ENCODE measurements around the gene HMOX2. TPM values are rescaled to one million over a fixed set of nuclear protein-coding genes. Genes with fewer than 3 reads are reported as not detected.

The HMOX2 gene
- total RNA-seq, 1 experiment from 2014 or later = 55.1 TPM

GRCh38 chr16:4538350-4539235, 62.4 kb downstream of the HMOX2 start, which contains the start of gene CDIP1 (continued):
- no peak for TF ChIP-seq ELF1 (IDR thresholded peaks at IDR 0.05; ENCODE audit: borderline replicate concordance, low read depth)
- peak; percentile 32 for TF ChIP-seq SP1 (IDR thresholded peaks at IDR 0.05; ENCODE audit: low read depth)
- no peak for TF ChIP-seq ATF3 (IDR thresholded peaks at IDR 0.05)

- TF ChIP-seq EZH2phosphoT487 (IDR thresholded peaks at IDR 0.05; ENCODE audit: borderline replicate concordance) (no peak), CBX3 (IDR thresholded peaks at IDR 0.05; ENCODE audit: low read depth) (no peak), POLR2AphosphoS5 (IDR thresholded peaks at IDR 0.05; ENCODE audit: low read depth, low read length) (no peak), CEBPB (IDR thresholded peaks at IDR 0.05; ENCODE audit: low read depth) (no peak), SP1 (IDR thresholded peaks at IDR 0.05; ENCODE audit: low read depth) (no peak), REST (IDR thresholded peaks at IDR 0.05; ENCODE audit: low read depth) (no peak), SRF (IDR thresholded peaks at IDR 0.05; ENCODE audit: low read depth) (no peak), YY1 (IDR thresholded peaks at IDR 0.05; ENCODE audit: extremely low read depth, insufficient replicate concordance, low read depth, low read length) (no peak), SIN3A (IDR thresholded peaks at IDR 0.05; ENCODE audit: low read depth) (no peak), JUND (IDR thresholded peaks at IDR 0.05) (no peak)
- Histone ChIP-seq H3K27me3 (ENCODE audit: insufficient read depth, low read length) (no peaks in the 10 kb centered on the region), H3K9ac (ENCODE audit: low read length) (no peak overlapping the region), H3K27ac (ENCODE audit: low read depth, low read length) (no peak overlapping the region), H3K4me3 (replicated peaks in 1 of 2; ENCODE audit: low read depth in 1 of 2, low read length in 2 of 2) (no peak overlapping the region), H3K9me3 (ENCODE audit: control insufficient read depth in 1 of 2, insufficient read depth in 1 of 2, low read depth in 1 of 2, low read length in 2 of 2) (peaks cover 9 to 15% of the 10 kb centered on the region in 2 experiments; a peak in 3 of 4 replicates), H2AFZ (ENCODE audit: low read depth, low read length, poor library complexity, severe bottlenecking) (no peak overlapping the region), H4K20me1 (ENCODE audit: insufficient read depth) (no peaks in the 10 kb centered on the region), H3K4me1 (ENCODE audit: control insufficient read depth in 1 of 2, insufficient read depth in 2 of 2, low read length in 2 of 2) (peaks cover 0 to 14% of the 10 kb centered on the region in 2 experiments; a peak in 1 of 4 replicates), H3K79me2 (ENCODE audit: insufficient read depth, low read length) (no peaks in the 10 kb centered on the region), H3K9me2 (ENCODE audit: insufficient read depth) (no peaks in the 10 kb centered on the region), H3K36me3 (ENCODE audit: control insufficient read depth in 1 of 2, insufficient read depth in 2 of 2, low read length in 2 of 2) (no peaks in the 10 kb centered on the region), H3K4me2 (ENCODE audit: low read length) (no peak overlapping the region)
- POLR2A ChIA-PET = no interaction called here
- RAD21 ChIA-PET (ENCODE audit: low non-redundant PET in 1 of 2, low total read pairs in 2 of 2, uncharacterized antibody in 2 of 2, unreplicated experiment in 2 of 2) = no interaction called here
- intact Hi-C loops (cut with micrococcal nuclease) = no loop called here
- no TSS peak for BruUV-seq (replicated peaks)
- CTCF ChIA-PET = interaction anchor here (2.1 kb wide), 1 partner anchor 8 kb away, joined by 10 read pairs; no protein-coding TSS in a partner anchor
- ATAC-seq (no peak), DNase-seq (ENCODE audit: low read depth, low spot score) (no peak)
Observed at GRCh38 chr16:4539716-4540284, 63.6 kb downstream of the HMOX2 start.

Measured in HCT116 (cell line).